AG04450 (cell line): Measurements from ENCODE around the gene NME8. TPM values are rescaled to one million over a fixed set of nuclear protein-coding genes. Genes with fewer than 3 reads are reported as not detected.
A peak's percentile ranks its signal among the peaks of the same experiment; 100 is the strongest.

Experiments used
- CTCF ChIA-PET: fragments of 300-600, 350-600 bp; formaldehyde crosslinking; extraction: SDS; loops from one replicate; lab custom pipeline; 2022; ENCODE audit warnings: antibody characterized with exemption, inconsistent platforms; lab: Charles Lee
- POLR2A ChIA-PET: fragments of 350-600 bp; formaldehyde crosslinking; extraction: SDS; loops from one replicate; lab custom pipeline; 2021; ENCODE audit warnings: antibody characterized with exemption, inconsistent platforms; lab: Yijun Ruan, JAX
- DNase-seq: peaks from one replicate; pipeline ENCODE4 v3.0.0-alpha.2; 2011; ENCODE audit warnings: low read depth, low spot score
- H3K27ac ChIP-seq: one replicate; pipeline ENCODE4 v1.5.1; 2012; ENCODE audit warnings: low read depth, low read length, control low read depth
- H3K27me3 ChIP-seq: one replicate; pipeline ENCODE4 v1.6.0; 2012; ENCODE audit warnings: low read length; ENCODE audit not compliant: control insufficient read depth, insufficient read depth
- H3K4me3 ChIP-seq: 2 replicates; pipeline ENCODE4 v1.5.1; 2011; ENCODE audit warnings: mild to moderate bottlenecking, low read depth, low read length, control low read depth
- H3K9me3 ChIP-seq: 2 replicates; pipeline ENCODE4 v1.5.1; 2012; ENCODE audit warnings: low read length; ENCODE audit not compliant: control insufficient read depth, insufficient read depth
- CTCF ChIP-seq: IDR thresholded peaks from 2 replicates; pipeline ENCODE4 v1.5.1; 2011; ENCODE audit warnings: low read depth, low read length, control low read depth, inconsistent platforms
- polyA plus RNA-seq: library from polyadenylated mRNA; depleted of rRNA; stranded (reverse); fragments of >200 nt; gene quantifications from 2 replicates; pipeline ENCODE4 v1.2.3, GENCODE V29; 2011

The NME8 gene
- polyA plus RNA-seq, 1 experiment = not detected

GRCh38 chr7:37825038-37825437 is 23.4 kb upstream of the NME8 start:
- TF ChIP-seq CTCF = no peak
- Histone ChIP-seq H3K27me3 (no peaks in the 10 kb centered on the region), H3K4me3 (no peak overlapping the region), H3K9me3 (peaks cover 16% of the 10 kb centered on the region), H3K27ac (no peak overlapping the region)
- no peak for DNase-seq
- ChIA-PET POLR2A (no interaction called here), CTCF (no interaction called here)

- Histone ChIP-seq H3K27me3 (no peaks in the 10 kb centered on the region), H3K27ac (no peak overlapping the region), H3K9me3 (peaks cover 16% of the 10 kb centered on the region), H3K4me3 (no peak overlapping the region)
- POLR2A ChIA-PET = no interaction called here
- CTCF ChIA-PET = no interaction called here
- no peak for DNase-seq
- TF ChIP-seq CTCF = no peak
These were observed 21.6 kb upstream of the NME8 start for GRCh38 chr7:37826825-37827224.

- CTCF ChIA-PET = interaction anchor here (0.6 kb wide), 1 partner anchor 633 kb away, joined by 4 read pairs; no protein-coding TSS in a partner anchor
- POLR2A ChIA-PET = no interaction called here
- TF ChIP-seq CTCF = no peak
- no peaks in the 10 kb centered on the region for H3K27me3 ChIP-seq
- H3K9me3 ChIP-seq = peaks cover 14% of the 10 kb centered on the region
- DNase-seq = no peak
- H3K27ac ChIP-seq = no peak overlapping the region
- no peak overlapping the region for H3K4me3 ChIP-seq
These were observed 17.2 kb upstream of the NME8 start for GRCh38 chr7:37831244-37831643.

- no peak for TF ChIP-seq CTCF
- DNase-seq = no peak
These were observed 16.2 kb upstream of the NME8 start for GRCh38 chr7:37832194-37832593.

GRCh38 chr7:37833107-37833817 is 15.1 kb upstream of the NME8 start:
- Histone ChIP-seq H3K27me3 (no peaks in the 10 kb centered on the region), H3K9me3 (peaks cover 14% of the 10 kb centered on the region), H3K27ac (no peak overlapping the region), H3K4me3 (no peak overlapping the region)
- DNase-seq = no peak
- ChIA-PET POLR2A (no interaction called here), CTCF (interaction anchor here (1.2 kb wide), 1 partner anchor 627 kb away, joined by 5 read pairs; no protein-coding TSS in a partner anchor)
- peak; percentile 35; the same call in 1 of the 2 replicates for TF ChIP-seq CTCF

More at GRCh38 chr7:37832194-37832593, 16.2 kb upstream of the NME8 start:
- no peaks in the 10 kb centered on the region for H3K27me3 ChIP-seq
- ChIA-PET CTCF (interaction anchor here (0.6 kb wide), 1 partner anchor 78 kb away, joined by 7 read pairs; no protein-coding TSS in a partner anchor), POLR2A (no interaction called here)
- H3K4me3 ChIP-seq = no peak overlapping the region
- H3K27ac ChIP-seq = no peak overlapping the region
- H3K9me3 ChIP-seq = peaks cover 14% of the 10 kb centered on the region
